Measurements from ENCODE around the gene TRAPPC12.
"Not testable (repeated sequence)": the region's sequence is repeated elsewhere in the genome, so short reads cannot be mapped to it uniquely, and the experiment has no call there.

The TRAPPC12 gene

DNA sequence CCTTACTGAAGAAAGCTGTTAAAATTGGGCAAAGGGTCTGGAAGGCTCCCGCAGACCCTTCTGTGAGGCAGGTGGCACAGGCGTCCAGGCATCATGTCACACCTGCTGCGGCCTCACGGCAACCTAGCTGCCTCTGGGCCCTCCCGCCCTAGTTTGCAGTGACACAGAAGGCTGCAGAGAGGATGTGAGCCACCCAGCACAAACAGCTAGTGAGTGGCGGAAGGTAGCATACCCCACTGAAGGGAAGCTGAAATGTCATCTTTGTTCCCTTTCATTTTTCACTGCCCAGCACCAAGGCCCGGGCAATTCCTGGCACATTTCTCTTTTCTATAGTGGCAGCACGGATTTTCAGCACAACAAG lies 53.8 kb downstream of the TRAPPC12 start:
- peak; percentile 32 for DNase-seq (ENCODE audit: low spot score)

- no peak for DNase-seq (ENCODE audit: low spot score)
Observed at GRCh38 chr2:3433776-3434400, 54.4 kb downstream of the TRAPPC12 start.

GRCh38 chr2:3434654-3435053 lies 55.2 kb downstream of the TRAPPC12 start:
- DNase-seq (ENCODE audit: low spot score), result peak; percentile 22

DNA sequence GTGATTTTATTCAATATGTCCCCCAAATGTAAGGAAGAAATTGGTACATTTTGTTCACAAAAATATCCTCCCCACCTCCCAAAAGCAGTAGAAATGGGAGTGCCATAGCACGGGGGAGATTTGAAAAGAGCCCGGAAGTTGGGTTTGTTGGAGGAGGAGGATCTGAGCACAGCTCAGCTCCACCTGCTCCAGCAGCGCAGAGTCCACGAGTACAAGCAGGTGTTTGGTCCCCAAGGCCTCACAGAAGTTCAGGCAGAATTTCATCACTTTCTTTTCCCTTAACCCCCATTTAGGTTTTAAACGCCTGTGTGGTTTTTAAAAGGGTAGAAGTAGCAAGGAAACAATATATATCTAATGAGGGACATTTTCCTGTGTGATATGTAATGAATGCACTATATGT lies 56.0 kb downstream of the TRAPPC12 start:
- no peak for DNase-seq (ENCODE audit: low spot score)

DNA sequence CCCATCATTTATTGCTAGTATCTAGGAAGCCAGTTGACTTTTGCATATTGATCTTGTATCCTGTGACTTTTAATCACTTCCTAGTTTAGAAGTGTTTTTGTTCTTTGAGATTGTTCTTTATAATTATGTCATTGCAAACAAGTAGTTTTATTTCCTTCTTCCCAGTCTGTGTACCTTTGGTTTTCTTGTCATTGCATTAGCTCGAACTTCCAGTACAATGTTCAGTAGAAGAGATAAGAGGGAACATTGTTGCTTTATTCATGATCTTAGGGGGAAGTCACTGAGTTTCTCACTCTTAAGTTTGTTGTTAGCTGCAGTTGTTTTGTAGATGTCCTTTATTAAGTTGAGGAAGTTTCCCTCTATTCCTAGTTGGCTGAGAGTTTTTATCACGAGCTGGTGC lies 61.0 kb downstream of the TRAPPC12 start:
- DNase-seq (ENCODE audit: low spot score), result no peak

GRCh38 chr2:3441465-3441864 lies 62.0 kb downstream of the TRAPPC12 start:
- no peak for DNase-seq (ENCODE audit: low spot score)

GRCh38 chr2:3442185-3442584 lies 62.7 kb downstream of the TRAPPC12 start:
- no peak for DNase-seq (ENCODE audit: low spot score)

DNA sequence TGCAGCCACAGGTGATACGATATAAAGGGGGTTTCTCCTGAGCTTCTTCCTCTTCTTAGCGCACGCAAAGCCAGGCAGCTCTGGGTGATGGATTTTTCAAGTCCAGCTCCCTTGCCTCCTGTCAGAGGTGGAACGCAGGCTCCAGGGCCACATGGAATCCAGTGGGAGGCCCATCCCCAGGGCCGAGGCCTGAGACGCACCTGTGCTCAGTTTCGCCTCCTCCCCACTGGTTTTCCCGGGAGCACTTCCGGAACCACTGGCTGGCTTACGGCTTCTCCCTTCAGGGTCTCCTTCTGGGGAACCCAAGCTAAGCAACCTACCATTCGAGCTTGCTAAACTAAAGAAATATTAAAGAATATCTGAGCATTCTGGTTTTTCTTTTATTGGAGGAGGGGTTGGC lies 63.6 kb downstream of the TRAPPC12 start:
- DNase-seq (ENCODE audit: low spot score), result no peak

- no peak for DNase-seq (ENCODE audit: low spot score)
Observed at GRCh38 chr2:3443506-3444084, 64.1 kb downstream of the TRAPPC12 start.

GRCh38 chr2:3445891-3446290 lies 66.4 kb downstream of the TRAPPC12 start:
- no peak for DNase-seq (ENCODE audit: low spot score)

GRCh38 chr2:3446381-3446780 lies 66.9 kb downstream of the TRAPPC12 start:
- DNase-seq (ENCODE audit: low spot score), result no peak

- DNase-seq (ENCODE audit: low spot score), result not testable (repeated sequence)
Observed at GRCh38 chr2:3447186-3447585, 67.7 kb downstream of the TRAPPC12 start.

DNA sequence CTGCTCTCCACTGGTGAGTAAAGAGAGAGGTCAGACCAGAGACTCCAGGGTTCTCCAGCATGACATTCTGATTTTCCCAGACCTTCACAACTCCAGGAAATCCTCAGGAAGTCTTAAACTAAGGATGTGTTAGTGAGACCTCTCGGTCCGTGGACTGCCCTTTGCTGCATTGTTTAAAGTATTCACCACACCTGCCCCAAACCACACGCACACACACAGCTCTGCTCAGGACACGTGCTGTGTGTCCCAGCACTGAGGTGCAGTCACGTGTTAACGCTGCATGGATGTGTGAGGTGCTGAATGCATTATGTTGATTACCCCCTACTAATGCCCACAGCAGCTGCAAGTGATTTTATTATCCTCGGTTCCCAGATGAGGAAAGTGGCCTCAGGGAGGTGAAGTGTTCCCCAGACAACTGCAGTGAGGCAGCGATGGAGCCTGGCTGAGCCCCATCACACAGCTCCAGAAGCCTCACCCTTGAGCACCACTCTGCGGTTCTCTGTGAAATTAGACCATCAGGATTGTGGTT lies 68.4 kb downstream of the TRAPPC12 start:
- DNase-seq (ENCODE audit: low spot score), result no peak

GRCh38 chr2:3448441-3448911 lies 69.0 kb downstream of the TRAPPC12 start:
- DNase-seq (ENCODE audit: low spot score), result not testable (repeated sequence)

- DNase-seq (ENCODE audit: low spot score), result no peak
Observed at GRCh38 chr2:3449086-3449485, 69.6 kb downstream of the TRAPPC12 start.

DNA sequence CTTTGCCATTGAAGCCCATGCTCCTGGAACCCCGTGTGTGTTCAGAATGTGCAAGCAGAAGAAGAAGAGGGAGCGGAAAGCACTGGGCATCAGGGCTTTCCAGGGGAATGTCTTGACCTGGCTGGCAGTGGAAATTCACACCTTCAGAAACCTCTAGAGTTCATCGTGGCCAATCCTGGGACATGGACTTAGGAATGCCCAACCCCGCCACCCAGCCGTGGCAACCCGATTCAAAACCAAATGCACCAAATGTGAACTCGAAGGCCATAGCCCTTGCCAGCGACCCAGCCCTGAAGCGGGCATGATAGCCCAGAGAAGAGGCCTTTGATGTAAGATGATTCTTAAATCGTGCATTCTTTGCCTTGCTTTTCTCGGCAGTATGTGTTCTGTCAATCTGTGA lies 70.4 kb downstream of the TRAPPC12 start:
- no peak for DNase-seq (ENCODE audit: low spot score)

- no peak for DNase-seq (ENCODE audit: low spot score)
Observed at GRCh38 chr2:3450385-3451010, 71.0 kb downstream of the TRAPPC12 start.

DNA sequence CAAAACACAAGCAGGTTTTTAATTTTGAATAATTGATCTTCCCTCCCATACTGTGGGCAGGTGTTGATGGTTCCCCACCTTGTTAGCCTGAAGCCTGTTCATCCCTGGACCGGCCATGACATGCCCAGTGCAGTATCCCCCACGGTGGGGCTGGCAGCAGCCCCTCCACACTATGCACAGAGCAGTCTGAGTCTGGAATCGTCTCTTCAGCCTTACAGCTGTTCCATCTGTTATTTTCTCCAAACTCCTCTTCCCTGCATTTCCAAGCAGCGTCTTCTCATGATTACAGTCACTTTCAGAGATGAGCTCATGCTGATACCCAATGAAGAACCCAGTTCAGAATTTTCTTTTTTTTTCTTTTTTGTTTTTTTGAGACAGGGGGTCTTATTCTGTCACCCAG lies 71.7 kb downstream of the TRAPPC12 start:
- no peak for DNase-seq (ENCODE audit: low spot score)

- DNase-seq (ENCODE audit: low spot score), result no peak
Observed at GRCh38 chr2:3451926-3452671, 72.6 kb downstream of the TRAPPC12 start.

DNA sequence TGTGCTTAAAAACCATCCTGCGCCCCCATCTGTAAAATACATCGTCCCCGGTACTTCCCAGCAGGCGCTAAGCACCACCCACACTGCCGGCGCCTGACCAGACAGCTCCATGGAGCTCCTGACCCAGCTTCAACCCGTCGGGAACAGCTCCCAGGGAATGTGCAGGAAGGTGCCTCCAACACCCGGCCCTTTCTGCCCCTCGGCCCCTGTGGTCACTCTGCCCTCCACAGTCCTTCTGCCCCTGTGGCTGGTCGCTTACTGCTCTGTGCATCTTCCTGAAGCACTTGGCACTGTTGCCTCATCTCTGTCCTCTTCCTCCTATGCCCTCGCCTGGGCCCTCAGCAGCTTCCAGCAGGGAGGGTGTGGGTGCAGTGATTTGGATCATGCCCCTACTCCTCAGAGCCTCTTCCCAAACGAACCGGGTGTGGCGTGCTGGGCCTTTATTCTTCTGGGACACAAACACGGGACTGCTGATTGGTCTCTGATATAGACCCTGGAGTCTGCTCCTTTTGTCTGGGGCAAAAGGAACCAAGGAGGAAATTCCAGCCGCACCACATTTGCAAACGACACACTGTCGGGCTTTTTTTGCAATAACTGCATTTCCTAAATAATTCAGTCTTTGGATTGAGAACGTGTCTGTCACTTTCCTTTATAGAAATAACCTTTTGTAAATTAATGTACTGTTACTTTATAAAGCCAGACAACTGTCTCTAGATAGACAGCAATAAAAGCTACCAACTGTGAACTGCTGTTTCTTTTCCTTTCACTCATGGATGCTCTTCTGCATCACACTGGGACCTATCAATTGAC lies 73.9 kb downstream of the TRAPPC12 start:
- DNase-seq (ENCODE audit: low spot score), result no peak

GRCh38 chr2:3454005-3454404 lies 74.5 kb downstream of the TRAPPC12 start:
- not testable (repeated sequence) for DNase-seq (ENCODE audit: low spot score)

DNA sequence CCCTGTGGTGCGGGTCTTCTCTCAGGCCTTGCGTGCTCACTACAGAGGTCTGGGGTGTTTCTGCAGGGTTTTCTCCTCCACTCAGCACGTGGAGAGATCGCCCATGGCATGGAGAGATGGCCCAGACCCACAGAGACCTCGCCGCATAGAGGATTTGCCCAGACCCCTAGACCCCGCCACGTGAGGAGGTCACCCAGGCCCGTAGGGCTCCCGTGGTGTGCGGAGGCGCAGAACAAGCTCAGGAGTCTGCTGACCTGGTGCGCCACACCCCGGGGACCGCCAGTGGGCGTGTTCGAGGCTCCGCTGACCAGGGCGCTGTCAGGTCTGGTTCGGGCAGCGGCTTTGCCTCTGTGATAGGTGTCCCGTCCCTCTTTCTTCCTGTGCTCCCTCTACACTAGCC lies 75.3 kb downstream of the TRAPPC12 start:
- no peak for DNase-seq (ENCODE audit: low spot score)

Measured in pons (tissue), 1 donor.